GM12801 (cell line): ENCODE measurements around the gene SRBD1.

Experiments
- CTCF ChIP-seq: IDR thresholded peaks from one replicate; pipeline ENCODE4 v1.5.1; 2011; ENCODE audit warnings: control low read depth; ENCODE audit not compliant: insufficient read length; ENCODE audit errors: extremely low read depth

Gene SRBD1

DNA sequence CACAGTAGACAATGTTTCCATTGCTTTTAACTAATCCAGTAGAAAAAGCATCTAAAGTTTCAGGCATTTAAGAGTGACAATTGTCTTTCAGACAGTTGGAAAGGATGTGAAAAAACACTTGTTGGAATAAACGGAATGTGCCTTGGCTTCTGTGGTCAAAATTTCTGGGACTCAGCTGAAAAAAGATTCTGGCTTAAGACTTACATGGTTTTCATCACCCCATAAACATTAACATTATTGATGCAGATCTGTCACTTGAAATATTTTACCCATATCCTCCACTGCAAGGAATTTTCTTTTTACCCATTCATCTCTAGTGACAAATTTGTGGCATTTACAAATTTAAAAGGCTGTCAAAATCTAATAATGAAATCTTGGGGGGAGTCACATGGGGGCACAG is 166.0 kb downstream of the SRBD1 start:
- no peak for TF ChIP-seq CTCF

DNA sequence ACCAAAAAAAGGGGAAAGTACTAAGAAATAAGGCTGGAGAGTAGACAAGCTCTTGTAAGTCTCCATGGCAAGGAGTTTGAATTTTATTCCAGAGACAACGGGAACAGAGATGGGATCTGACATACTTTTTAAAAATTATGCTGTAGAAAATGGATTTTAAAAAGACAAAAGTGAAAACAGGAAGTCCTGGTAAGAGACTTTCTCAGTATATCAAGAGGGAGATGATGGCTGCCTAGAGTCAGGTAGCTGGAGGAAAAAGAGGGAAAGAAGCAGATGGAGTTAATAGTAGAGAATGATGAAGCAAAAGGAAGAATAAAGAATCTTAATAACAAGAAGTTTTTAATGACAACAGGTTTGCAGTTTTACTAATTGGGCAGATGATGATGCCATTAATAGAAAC is 168.1 kb downstream of the SRBD1 start:
- TF ChIP-seq CTCF = no peak

GRCh38 chr2:45442026-45442425 is 169.0 kb downstream of the SRBD1 start:
- no peak for TF ChIP-seq CTCF

GRCh38 chr2:45441571-45441970 is 169.5 kb downstream of the SRBD1 start:
- no peak for TF ChIP-seq CTCF

DNA sequence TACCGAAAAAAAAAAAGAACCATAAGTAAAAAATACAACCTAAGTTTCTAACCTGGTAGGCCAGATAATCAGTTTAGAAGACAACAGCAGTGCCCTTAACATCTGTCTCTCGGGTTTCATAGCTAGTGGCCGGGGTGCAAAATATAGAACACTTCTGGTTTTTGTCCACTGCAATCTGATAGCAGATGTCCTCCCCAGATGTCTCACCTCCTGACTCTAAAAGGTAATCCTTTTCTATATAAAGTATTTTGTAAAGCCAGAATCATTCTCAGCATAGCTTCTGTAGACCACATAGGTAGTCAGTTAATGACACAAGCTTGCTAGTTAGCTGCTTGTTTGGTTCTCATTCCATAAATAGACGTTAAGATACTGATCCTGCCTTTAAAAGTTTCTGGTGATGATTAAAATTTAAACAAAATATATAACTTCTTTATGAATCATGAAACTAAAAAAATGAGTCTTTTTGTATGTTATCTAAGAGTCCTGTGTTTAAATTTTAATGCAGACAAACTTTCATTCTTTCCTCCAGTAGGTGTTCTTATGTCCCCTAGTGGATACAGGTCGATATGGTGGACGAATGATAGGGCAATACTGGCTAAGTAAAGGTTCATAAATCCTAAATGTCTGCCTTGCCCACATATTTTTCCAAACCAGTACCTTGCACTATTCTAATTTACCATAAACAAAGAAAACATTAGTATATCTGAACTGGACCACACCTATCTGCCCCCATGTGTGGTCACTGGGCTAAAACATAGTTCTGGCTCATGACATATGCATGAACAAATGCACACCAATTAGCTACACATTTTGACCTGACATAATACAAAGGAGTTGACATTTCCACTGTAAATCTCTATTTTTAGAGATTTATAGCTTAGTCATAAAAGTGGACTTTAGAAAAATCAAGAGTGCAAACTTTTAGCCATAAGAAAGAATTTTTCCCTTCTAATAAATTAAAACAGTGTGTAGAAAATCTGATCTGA is 171.0 kb downstream of the SRBD1 start:
- no peak for TF ChIP-seq CTCF

DNA sequence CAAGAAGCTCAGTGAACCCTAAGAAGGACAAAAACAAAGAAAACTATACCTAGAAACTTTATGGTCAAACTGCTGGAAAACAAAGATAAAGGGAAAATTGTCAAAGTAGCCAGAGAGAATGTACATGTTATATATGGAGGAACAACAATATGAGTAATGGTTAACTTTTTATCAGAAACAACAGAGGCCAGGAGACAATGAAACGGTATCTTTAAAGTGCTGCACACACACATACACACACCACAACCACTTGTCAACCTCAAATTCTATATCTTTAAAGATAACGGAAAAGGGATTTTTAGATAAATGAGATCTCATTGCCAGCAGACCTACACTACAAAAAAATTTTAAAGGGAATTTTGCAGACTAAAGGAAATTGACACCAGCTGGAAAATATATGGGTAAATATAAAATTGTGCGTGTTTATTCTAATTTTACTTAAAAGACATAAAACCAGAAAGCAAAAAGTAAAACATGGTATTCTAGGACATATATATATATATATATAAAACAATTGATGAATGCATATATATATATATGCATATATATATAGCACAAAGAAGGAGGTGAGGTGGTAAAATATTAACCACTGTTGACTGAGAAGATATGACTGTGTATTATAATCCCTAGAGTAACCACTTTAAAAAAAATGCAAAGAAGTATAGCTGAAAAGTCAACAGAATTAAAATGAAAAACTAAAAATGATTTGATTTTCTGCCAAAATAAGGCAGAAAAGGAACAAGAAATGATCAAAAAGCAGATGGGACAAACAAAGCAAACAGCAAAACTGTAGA is 172.0 kb downstream of the SRBD1 start:
- no peak for TF ChIP-seq CTCF

DNA sequence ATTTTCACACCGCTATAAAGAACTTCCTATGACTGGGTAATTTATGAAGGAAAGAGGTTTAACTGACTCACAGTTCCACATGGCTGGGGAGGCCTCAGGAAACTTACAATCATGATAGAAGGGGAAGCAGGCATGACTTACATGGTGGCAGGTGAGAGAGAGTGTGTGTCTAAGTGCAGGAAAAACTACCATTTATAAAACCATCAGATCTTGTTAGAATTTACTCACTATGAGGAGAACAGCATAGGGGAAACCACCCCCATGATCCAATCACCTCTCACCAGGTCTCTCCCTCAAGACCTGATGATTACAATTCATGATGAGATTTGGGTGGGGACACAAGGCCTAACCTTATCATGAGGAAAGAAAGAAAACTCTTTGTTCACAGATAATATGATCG is 174.6 kb downstream of the SRBD1 start:
- TF ChIP-seq CTCF = no peak
